Mesenchymal stem cell (in vitro differentiated cells and primary cell): ENCODE results near the gene RNF166.
A peak's percentile ranks its signal among the peaks of the same experiment; 100 is the strongest.

Source experiments
- DNase-seq: peaks from one replicate; pipeline ENCODE4 v3.0.0-alpha.2; 2013
- H2AFZ ChIP-seq: one replicate; pipeline ENCODE4 v1.6.1; 2013; ENCODE audit warnings: low read depth, mild to moderate bottlenecking, control low read depth, inconsistent platforms, low read length, moderate library complexity
- H2AK5ac ChIP-seq: 2 replicates; pipeline ENCODE4 v1.6.1; 2013; ENCODE audit warnings: low read length, moderate library complexity, mild to moderate bottlenecking, inconsistent platforms; ENCODE audit not compliant: severe bottlenecking
- H2BK120ac ChIP-seq: one replicate; pipeline ENCODE4 v1.6.1; 2013; ENCODE audit warnings: low read depth, mild to moderate bottlenecking, inconsistent platforms, low read length, moderate library complexity
- H2BK12ac ChIP-seq, 2 experiments: one replicate each; pipeline ENCODE4 v1.6.1; 2013; ENCODE audit warnings: inconsistent platforms in 2 of 2, low read length in 2 of 2, mild to moderate bottlenecking in 2 of 2, moderate library complexity in 2 of 2, control low read depth in 1 of 2
- H2BK15ac ChIP-seq: one replicate; pipeline ENCODE4 v1.6.1; 2013; ENCODE audit warnings: mild to moderate bottlenecking, low read depth, inconsistent platforms; ENCODE audit not compliant: poor library complexity, severe bottlenecking
- H2BK5ac ChIP-seq: 2 replicates; pipeline ENCODE4 v1.6.1; 2013; ENCODE audit warnings: low read depth, mild to moderate bottlenecking, low read length, control low read depth, inconsistent platforms; ENCODE audit not compliant: poor library complexity, severe bottlenecking
- H3K14ac ChIP-seq, 2 experiments: one replicate each; pipeline ENCODE4 v1.6.1; 2013; ENCODE audit warnings: inconsistent platforms in 2 of 2, low read length in 2 of 2, control low read depth in 1 of 2, mild to moderate bottlenecking in 1 of 2, moderate library complexity in 1 of 2
- H3K18ac ChIP-seq, 2 experiments: one replicate each; pipeline ENCODE4 v1.6.1; 2013; ENCODE audit warnings: inconsistent platforms in 2 of 2, low read length in 2 of 2, control low read depth in 1 of 2, low read depth in 1 of 2, mild to moderate bottlenecking in 1 of 2
- H3K23ac ChIP-seq, 2 experiments: one replicate each; pipeline ENCODE4 v1.6.1; 2013; ENCODE audit warnings: inconsistent platforms in 2 of 2, low read length in 2 of 2, mild to moderate bottlenecking in 2 of 2, moderate library complexity in 2 of 2, control low read depth in 1 of 2
- H3K27ac ChIP-seq: 2 replicates; pipeline ENCODE4 v1.5.1; 2013; ENCODE audit warnings: mild to moderate bottlenecking, moderate library complexity, low read length, control low read depth, inconsistent platforms; ENCODE audit not compliant: poor library complexity, severe bottlenecking
- H3K27me3 ChIP-seq, 2 experiments: 2 replicates each; pipeline versions ENCODE4 v1.6.1 to v1.7.0; 2013; ENCODE audit warnings: low read length in 2 of 2, mild to moderate bottlenecking in 2 of 2, moderate library complexity in 2 of 2, control low read depth in 1 of 2, inconsistent platforms in 1 of 2; ENCODE audit not compliant: control insufficient read depth in 1 of 2, insufficient read depth in 1 of 2
- H3K36me3 ChIP-seq, 2 experiments: 2 replicates each; pipeline versions ENCODE4 v1.6.1 to v1.7.0; 2013; ENCODE audit warnings: low read length in 2 of 2, control low read depth in 1 of 2, inconsistent platforms in 1 of 2, low read depth in 1 of 2, mild to moderate bottlenecking in 1 of 2; ENCODE audit not compliant: insufficient read depth in 2 of 2, control insufficient read depth in 1 of 2
- H3K4ac ChIP-seq, 2 experiments: one replicate each; pipeline ENCODE4 v1.6.1; 2013; ENCODE audit warnings: inconsistent platforms in 2 of 2, low read length in 2 of 2, mild to moderate bottlenecking in 2 of 2, moderate library complexity in 2 of 2, control low read depth in 1 of 2, low read depth in 1 of 2
- H3K4me1 ChIP-seq: 2 replicates; pipeline ENCODE4 v1.6.1; 2013; ENCODE audit warnings: low read depth, low read length, control low read depth; ENCODE audit not compliant: control insufficient read depth, insufficient read depth
- H3K4me2 ChIP-seq: 2 replicates; pipeline ENCODE4 v1.6.1; 2013; ENCODE audit warnings: low read length, mild to moderate bottlenecking, inconsistent platforms; ENCODE audit not compliant: poor library complexity, severe bottlenecking
- H3K4me3 ChIP-seq, 2 experiments: 2 replicates each; pipeline versions ENCODE4 v1.5.1 to v1.7.0; 2013; ENCODE audit warnings: low read length in 2 of 2, mild to moderate bottlenecking in 2 of 2, control low read depth in 1 of 2, low read depth in 1 of 2; ENCODE audit not compliant: insufficient read depth in 1 of 2
- H3K79me1 ChIP-seq: replicated peaks from 2 replicates; pipeline ENCODE4 v1.6.1; 2013; ENCODE audit warnings: mild to moderate bottlenecking, control low read depth, low read length, inconsistent platforms; ENCODE audit not compliant: poor library complexity, severe bottlenecking
- H3K9ac ChIP-seq: 2 replicates; pipeline ENCODE4 v1.7.0; 2013; ENCODE audit warnings: mild to moderate bottlenecking, low read length, moderate library complexity
- H3K9me3 ChIP-seq: 2 replicates; pipeline ENCODE4 v1.7.0; 2013; ENCODE audit warnings: mild to moderate bottlenecking, low read length; ENCODE audit not compliant: control insufficient read depth
- H4K8ac ChIP-seq: one replicate; pipeline ENCODE4 v1.6.1; 2013; ENCODE audit warnings: inconsistent platforms, mild to moderate bottlenecking, low read length, moderate library complexity
- H4K91ac ChIP-seq: one replicate; pipeline ENCODE4 v1.6.1; 2013; ENCODE audit warnings: mild to moderate bottlenecking, low read length, inconsistent platforms
- WGBS: methylation state at CpG from one replicate; pipeline ENCODE4 v1.1.7; 2013; ENCODE audit warnings: mixed read lengths; 5-methylcytosine and 5-hydroxymethylcytosine counted together

The RNF166 gene

GRCh38 chr16:88695218-88695617 lies 11.0 kb downstream of the RNF166 start:
- H3K4me3 ChIP-seq: no peak overlapping the region
- H3K27ac ChIP-seq: no peak overlapping the region
- H4K91ac ChIP-seq: no peak overlapping the region
- no peak overlapping the region for H3K18ac ChIP-seq
- H4K8ac ChIP-seq: no peak overlapping the region
- H3K79me1 ChIP-seq: no peaks in the 10 kb centered on the region
- H3K14ac ChIP-seq: no peak overlapping the region
- no peak overlapping the region for H3K23ac ChIP-seq
- no peaks in the 10 kb centered on the region for H3K9me3 ChIP-seq
- H2BK120ac ChIP-seq: no peak overlapping the region
- no peak overlapping the region for H2AK5ac ChIP-seq
- H2BK15ac ChIP-seq: no peak overlapping the region
- H3K4me2 ChIP-seq: no peak overlapping the region
- no peak overlapping the region for H2BK5ac ChIP-seq
- peaks cover 9 to 27% of the 10 kb centered on the region in 2 experiments for H3K27me3 ChIP-seq
- no peak overlapping the region for H2AFZ ChIP-seq
- peaks cover 4% of the 10 kb centered on the region for H3K4me1 ChIP-seq
- no peak overlapping the region for H3K9ac ChIP-seq
- peaks cover 24 to 47% of the 10 kb centered on the region in 2 experiments for H3K36me3 ChIP-seq
- WGBS: 87% methylated on average over 15 of the region's 15 CpGs
- H2BK12ac ChIP-seq: no peak overlapping the region
- DNase-seq: no peak
- no peak overlapping the region for H3K4ac ChIP-seq

DNA sequence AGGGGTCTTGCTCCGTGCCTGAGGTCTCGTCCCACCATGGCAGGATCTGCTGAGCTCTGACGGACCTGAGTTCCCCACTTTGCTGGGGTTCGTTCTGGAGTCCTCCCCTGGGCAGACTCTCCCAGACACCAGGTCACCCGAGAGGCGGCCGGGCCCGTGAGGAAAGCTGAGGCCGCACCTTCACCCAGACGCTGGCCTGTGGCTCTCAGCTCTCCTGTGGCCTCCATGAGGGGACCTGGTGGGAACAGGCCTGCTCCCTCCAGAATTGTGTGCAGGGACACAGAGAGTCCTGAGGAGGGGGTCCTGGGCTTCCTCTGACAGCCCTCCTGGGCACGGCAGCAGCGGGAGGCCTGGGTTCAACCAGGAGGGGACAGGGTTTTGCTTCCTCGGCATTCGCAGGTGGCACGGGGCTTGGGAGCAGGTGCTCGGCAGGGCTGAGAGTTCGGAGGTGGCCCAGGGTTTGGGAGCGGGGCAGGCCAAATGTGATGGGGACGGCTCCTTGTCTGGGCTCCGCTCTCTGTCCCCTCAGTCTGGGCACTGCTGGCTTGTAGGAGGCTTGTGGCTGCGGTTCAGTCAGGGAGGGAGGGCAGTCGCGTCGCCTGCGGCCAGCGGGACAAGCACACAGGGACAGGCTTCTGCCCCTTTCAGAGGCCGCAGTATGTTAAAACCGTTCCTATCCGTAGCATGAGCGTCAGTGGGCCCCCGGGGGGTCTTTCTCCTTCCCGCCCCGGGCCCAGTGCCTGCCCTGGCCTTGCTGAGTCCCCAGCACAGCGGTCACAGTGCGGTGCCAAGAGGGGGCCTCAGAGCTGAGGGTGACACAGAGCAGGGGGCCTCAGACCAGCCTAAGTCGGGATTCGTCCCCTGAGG lies 11.8 kb downstream of the RNF166 start:
- Histone ChIP-seq H3K4me1 (peaks cover 3% of the 10 kb centered on the region), H3K4ac (no peak overlapping the region), H3K27ac (no peak overlapping the region), H3K36me3 (peaks cover 18 to 39% of the 10 kb centered on the region in 2 experiments), H3K23ac (no peak overlapping the region), H3K14ac (no peak overlapping the region), H2AFZ (no peak overlapping the region), H3K27me3 (peaks cover 14 to 33% of the 10 kb centered on the region in 2 experiments), H4K8ac (no peak overlapping the region), H3K9me3 (no peaks in the 10 kb centered on the region), H2AK5ac (no peak overlapping the region), H3K4me3 (no peak overlapping the region), H2BK5ac (no peak overlapping the region), H3K4me2 (no peak overlapping the region), H4K91ac (no peak overlapping the region), H3K9ac (no peak overlapping the region), H2BK120ac (no peak overlapping the region), H2BK12ac (no peak overlapping the region), H2BK15ac (no peak overlapping the region), H3K79me1 (no peaks in the 10 kb centered on the region), H3K18ac (no peak overlapping the region)
- 90% methylated on average over 37 of the region's 37 CpGs for WGBS
- DNase-seq: no peak

GRCh38 chr16:88693420-88694177 lies 12.6 kb downstream of the RNF166 start:
- Histone ChIP-seq H3K9ac (no peak overlapping the region), H3K36me3 (peaks cover 10 to 31% of the 10 kb centered on the region in 2 experiments), H3K4me3 (peak overlapping the region in 1 of 2 experiments; percentile 7), H3K27ac (no peak overlapping the region), H2BK12ac (no peak overlapping the region), H2BK120ac (no peak overlapping the region), H3K9me3 (no peaks in the 10 kb centered on the region), H2AFZ (no peak overlapping the region), H3K4me1 (peaks cover 3% of the 10 kb centered on the region), H4K8ac (no peak overlapping the region), H3K14ac (no peak overlapping the region), H3K23ac (no peak overlapping the region), H3K79me1 (no peaks in the 10 kb centered on the region), H2AK5ac (no peak overlapping the region), H3K4me2 (no peak overlapping the region), H3K4ac (no peak overlapping the region), H2BK5ac (no peak overlapping the region), H3K18ac (no peak overlapping the region), H2BK15ac (no peak overlapping the region), H4K91ac (no peak overlapping the region), H3K27me3 (peaks cover 22 to 41% of the 10 kb centered on the region in 2 experiments)
- 90% methylated on average over 36 of the region's 39 CpGs for whole genome bisulfite sequencing
- no peak for DNase-seq

DNA sequence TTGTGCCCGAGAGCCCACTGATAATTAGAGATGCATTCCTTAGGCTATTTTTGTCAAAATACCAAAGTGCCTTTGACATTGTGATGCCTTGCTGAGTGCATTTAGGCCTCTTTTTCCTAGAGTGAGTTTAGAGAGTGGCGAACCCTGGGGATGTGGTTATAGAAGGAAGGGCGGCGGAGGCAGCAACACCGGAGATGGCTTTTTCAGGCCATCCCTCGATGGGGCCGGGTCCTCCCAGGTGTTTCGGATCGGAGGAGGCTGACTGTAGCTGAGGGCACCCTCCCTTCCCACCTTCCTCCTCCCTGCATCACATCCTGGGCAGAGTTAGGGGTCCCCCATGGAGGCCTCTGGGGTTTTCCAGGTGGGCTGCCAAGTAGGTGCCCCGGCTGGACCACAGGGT lies 13.3 kb downstream of the RNF166 start:
- WGBS: 87% methylated on average over 10 of the region's 10 CpGs
- no peak overlapping the region for H2AK5ac ChIP-seq
- H3K4ac ChIP-seq: no peak overlapping the region
- no peak overlapping the region for H3K23ac ChIP-seq
- H3K18ac ChIP-seq: no peak overlapping the region
- no peak overlapping the region for H4K8ac ChIP-seq
- no peak overlapping the region for H3K14ac ChIP-seq
- no peak overlapping the region for H2AFZ ChIP-seq
- no peak overlapping the region for H3K4me3 ChIP-seq
- H2BK15ac ChIP-seq: no peak overlapping the region
- no peaks in the 10 kb centered on the region for H3K79me1 ChIP-seq
- H4K91ac ChIP-seq: no peak overlapping the region
- H3K4me1 ChIP-seq: peaks cover 3% of the 10 kb centered on the region
- no peak overlapping the region for H3K4me2 ChIP-seq
- H2BK120ac ChIP-seq: no peak overlapping the region
- no peak overlapping the region for H2BK5ac ChIP-seq
- no peak for DNase-seq
- peaks cover 5 to 24% of the 10 kb centered on the region in 2 experiments for H3K36me3 ChIP-seq
- no peaks in the 10 kb centered on the region for H3K9me3 ChIP-seq
- H3K27me3 ChIP-seq: peaks cover 30 to 49% of the 10 kb centered on the region in 2 experiments
- H3K27ac ChIP-seq: no peak overlapping the region
- no peak overlapping the region for H3K9ac ChIP-seq
- H2BK12ac ChIP-seq: no peak overlapping the region
